IPS DF 6.9 (cell line): ENCODE measurements around the gene LPCAT1.
"Not testable (repeated sequence)": the region's sequence is repeated elsewhere in the genome, so short reads cannot be mapped to it uniquely, and the experiment has no call there.

Experiments
- DNase-seq: peaks from one replicate; pipeline ENCODE4 v3.0.0-alpha.2; 2013; ENCODE audit warnings: low read depth, low spot score
- H3K27ac ChIP-seq: one replicate; pipeline ENCODE4 v1.5.1; 2013; ENCODE audit warnings: low read length, control low read depth
- H3K27me3 ChIP-seq: 2 replicates; pipeline ENCODE4 v1.6.1; 2013; ENCODE audit warnings: mild to moderate bottlenecking, low read length; ENCODE audit not compliant: control insufficient read depth, insufficient read depth
- H3K36me3 ChIP-seq: 2 replicates; pipeline ENCODE4 v1.6.1; 2013; ENCODE audit warnings: low read length; ENCODE audit not compliant: control insufficient read depth, insufficient read depth
- H3K4me1 ChIP-seq: 2 replicates; pipeline ENCODE4 v1.6.1; 2013; ENCODE audit warnings: low read length; ENCODE audit not compliant: control insufficient read depth, insufficient read depth
- H3K4me3 ChIP-seq: 2 replicates; pipeline ENCODE4 v1.5.1; 2013; ENCODE audit warnings: mild to moderate bottlenecking, low read length
- H3K9me3 ChIP-seq: 2 replicates; pipeline ENCODE4 v1.6.1; 2013; ENCODE audit warnings: low read length, inconsistent platforms; ENCODE audit not compliant: control insufficient read depth, insufficient read depth
- WGBS: extraction: QIAGEN DNeasy Blood & Tissue Kit; methylation state at CpG from one replicate; pipeline ENCODE4 v1.1.7; 2013; ENCODE audit warnings: mixed read lengths, missing lambda C conversion rate; ENCODE audit not compliant: insufficient read length, insufficient coverage; 5-methylcytosine and 5-hydroxymethylcytosine counted together

Gene LPCAT1

DNA sequence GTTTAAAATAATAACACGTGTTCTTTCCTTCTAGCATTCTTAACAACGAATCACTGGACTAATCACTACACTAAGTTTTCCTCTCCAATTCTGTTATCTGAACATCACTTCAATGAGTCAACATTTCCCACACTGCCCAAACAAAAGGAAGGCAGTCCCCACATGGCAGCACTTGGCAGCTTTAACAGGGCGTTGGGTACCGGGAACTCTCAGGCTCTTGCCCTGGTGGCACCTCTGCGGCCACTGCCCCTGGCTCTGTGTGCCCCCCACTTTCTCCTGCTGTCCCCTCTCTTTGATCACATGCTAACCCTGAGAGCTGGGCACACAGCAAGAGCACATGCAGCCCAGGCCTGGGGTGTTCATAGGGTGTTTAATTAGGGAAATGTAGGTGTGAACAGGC, 94.3 kb downstream of the LPCAT1 start:
- no peak for DNase-seq
- no CpG with 5 or more reads among the region's 5 CpGs for WGBS
- Histone ChIP-seq H3K27ac (no peak overlapping the region), H3K27me3 (no peaks in the 10 kb centered on the region), H3K36me3 (no peaks in the 10 kb centered on the region), H3K4me3 (no peak overlapping the region), H3K4me1 (no peaks in the 10 kb centered on the region), H3K9me3 (peaks cover 3% of the 10 kb centered on the region; the same call in 1 of the 2 replicates)

DNA sequence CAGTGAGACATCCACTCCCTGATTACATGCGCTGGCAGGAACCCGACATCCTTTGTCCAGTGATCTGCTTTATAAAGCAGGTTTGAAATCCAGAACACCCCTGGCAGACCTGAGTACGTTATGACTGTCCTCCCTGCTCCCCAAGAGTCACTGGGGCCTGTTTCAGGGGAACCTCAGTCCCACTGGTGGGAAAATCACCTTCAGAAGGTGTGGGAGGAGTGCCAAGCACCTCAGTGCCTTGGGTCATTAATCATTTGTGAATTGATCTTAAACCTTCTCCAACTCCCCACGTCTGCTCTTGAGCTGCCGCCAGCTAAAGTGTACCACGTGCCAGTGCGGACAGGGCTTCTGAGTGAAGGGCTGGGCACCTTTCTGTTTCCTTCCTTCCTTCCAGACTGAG, 94.7 kb downstream of the LPCAT1 start:
- H3K27me3 ChIP-seq, result no peaks in the 10 kb centered on the region
- no peak for DNase-seq
- no peaks in the 10 kb centered on the region for H3K4me1 ChIP-seq
- no peaks in the 10 kb centered on the region for H3K36me3 ChIP-seq
- peaks cover 3% of the 10 kb centered on the region; the same call in 1 of the 2 replicates for H3K9me3 ChIP-seq
- no peak overlapping the region for H3K4me3 ChIP-seq
- no CpG with 5 or more reads among the region's 7 CpGs for WGBS
- no peak overlapping the region for H3K27ac ChIP-seq

DNA sequence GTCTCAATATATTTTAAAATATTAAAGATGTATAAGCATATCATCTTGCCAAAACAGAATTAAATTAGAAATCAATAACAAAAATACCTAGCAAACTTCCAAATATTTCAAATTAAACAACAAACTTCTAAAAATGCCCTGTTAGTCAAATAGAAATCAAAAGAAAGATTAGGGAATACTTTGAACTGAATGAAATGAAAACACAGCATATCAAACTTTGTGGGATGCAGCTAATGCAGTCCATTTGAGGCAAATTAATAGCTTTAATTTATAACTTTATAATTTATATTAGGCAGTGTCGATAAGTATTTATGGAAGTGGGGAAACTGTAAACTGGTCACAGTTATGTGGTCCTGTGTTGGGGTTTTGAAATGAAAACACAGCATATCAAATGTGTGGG, 95.7 kb downstream of the LPCAT1 start:
- WGBS, result 100% methylated on average over 1 of the region's 1 CpG
- no peaks in the 10 kb centered on the region for H3K4me1 ChIP-seq
- no peak overlapping the region for H3K4me3 ChIP-seq
- no peak for DNase-seq
- H3K27ac ChIP-seq, result no peak overlapping the region
- H3K36me3 ChIP-seq, result no peaks in the 10 kb centered on the region
- peaks cover 3% of the 10 kb centered on the region; the same call in 1 of the 2 replicates for H3K9me3 ChIP-seq
- no peaks in the 10 kb centered on the region for H3K27me3 ChIP-seq

DNA sequence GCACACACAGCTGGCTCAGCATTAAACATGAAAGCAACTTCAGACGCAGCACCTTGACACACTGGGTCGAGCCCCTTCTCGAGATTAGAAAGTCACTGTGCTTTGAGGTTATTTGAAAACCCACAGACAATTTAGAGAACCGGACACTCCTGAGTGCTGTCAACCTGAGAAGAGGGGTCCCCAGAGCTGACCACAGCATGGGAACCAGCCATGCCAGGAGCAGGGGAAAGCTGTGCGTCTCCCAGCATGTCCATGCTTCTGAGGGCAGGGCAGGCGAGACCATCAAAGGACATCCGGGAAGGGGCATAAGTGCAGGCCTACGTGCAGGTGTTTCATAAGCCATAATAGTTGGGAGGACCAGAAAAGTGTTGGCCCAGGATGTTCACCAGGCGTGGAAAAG, 99.0 kb downstream of the LPCAT1 start:
- Histone ChIP-seq H3K4me1 (no peaks in the 10 kb centered on the region; the same call in 1 of the 2 replicates), H3K9me3 (peaks cover 2% of the 10 kb centered on the region; the same call in 1 of the 2 replicates)
- WGBS, result no CpG with 5 or more reads among the region's 9 CpGs

DNA sequence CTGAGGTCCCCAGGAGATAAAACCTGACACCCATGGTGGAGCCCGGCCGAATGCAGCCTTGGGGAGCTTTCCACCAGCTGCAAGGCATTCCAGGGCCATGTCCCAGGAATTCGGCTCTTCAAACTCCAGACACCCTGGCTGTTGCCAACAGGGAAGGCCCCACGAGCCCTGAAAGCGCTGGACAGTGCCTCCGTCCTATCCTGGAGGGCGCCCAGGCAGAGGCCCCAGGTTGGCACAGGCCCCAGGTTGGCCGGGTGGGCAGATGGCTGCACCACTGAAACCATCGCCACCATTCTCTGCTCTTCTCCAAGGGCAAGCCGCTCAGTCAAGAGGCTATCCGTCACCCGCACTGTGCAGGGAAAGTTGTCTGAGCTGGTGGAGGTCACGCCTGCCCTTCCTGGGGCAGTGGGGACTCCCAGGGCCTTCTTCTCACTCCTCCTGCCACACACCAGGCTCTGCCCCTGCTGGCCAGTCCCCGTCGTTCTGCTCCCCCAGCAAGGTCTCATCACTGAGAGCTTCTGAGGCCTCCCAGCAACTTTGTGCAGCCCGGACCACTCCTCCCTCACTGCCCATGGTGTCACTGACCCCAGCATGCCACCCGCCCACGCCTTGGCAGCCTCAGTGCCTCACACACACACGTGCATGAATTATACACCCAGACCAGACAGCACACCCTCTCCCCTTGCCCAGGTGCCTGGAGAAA, 99.7 kb downstream of the LPCAT1 start:
- WGBS, result no CpG with 5 or more reads among the region's 19 CpGs
- Histone ChIP-seq H3K4me3 (no peak overlapping the region), H3K27me3 (no peaks in the 10 kb centered on the region), H3K27ac (no peak overlapping the region), H3K4me1 (no peaks in the 10 kb centered on the region; the same call in 1 of the 2 replicates), H3K36me3 (no peaks in the 10 kb centered on the region), H3K9me3 (peaks cover 2% of the 10 kb centered on the region; the same call in 1 of the 2 replicates)
- no peak for DNase-seq

More for the DNA sequence above, 99.0 kb downstream of the LPCAT1 start:
- Histone ChIP-seq H3K4me3 (no peak overlapping the region), H3K36me3 (no peaks in the 10 kb centered on the region), H3K27ac (no peak overlapping the region), H3K27me3 (no peaks in the 10 kb centered on the region)
- no peak for DNase-seq

DNA sequence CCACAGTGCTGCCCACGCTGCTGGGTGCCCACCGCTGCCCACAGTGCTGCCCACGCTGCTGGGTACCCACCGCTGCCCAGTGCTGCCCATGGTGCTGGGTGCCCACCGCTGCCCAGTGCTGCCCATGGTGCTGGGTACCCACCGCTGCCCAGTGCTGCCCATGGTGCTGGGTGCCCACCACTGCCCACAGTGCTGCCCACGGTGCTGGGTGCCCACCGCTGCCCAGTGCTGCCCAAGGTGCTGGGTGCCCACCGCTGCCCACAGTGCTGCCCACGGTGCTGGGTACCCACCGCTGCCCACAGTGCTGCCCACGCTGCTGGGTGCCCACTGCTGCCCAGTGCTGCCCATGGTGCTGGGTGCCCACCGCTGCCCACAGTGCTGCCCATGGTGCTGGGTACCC, 101.2 kb downstream of the LPCAT1 start:
- not testable (repeated sequence) for H3K4me1 ChIP-seq, H3K27me3 ChIP-seq, H3K36me3 ChIP-seq, H3K27ac ChIP-seq, H3K9me3 ChIP-seq, H3K4me3 ChIP-seq, DNase-seq
- WGBS, result no CpG with 5 or more reads among the region's 13 CpGs

DNA sequence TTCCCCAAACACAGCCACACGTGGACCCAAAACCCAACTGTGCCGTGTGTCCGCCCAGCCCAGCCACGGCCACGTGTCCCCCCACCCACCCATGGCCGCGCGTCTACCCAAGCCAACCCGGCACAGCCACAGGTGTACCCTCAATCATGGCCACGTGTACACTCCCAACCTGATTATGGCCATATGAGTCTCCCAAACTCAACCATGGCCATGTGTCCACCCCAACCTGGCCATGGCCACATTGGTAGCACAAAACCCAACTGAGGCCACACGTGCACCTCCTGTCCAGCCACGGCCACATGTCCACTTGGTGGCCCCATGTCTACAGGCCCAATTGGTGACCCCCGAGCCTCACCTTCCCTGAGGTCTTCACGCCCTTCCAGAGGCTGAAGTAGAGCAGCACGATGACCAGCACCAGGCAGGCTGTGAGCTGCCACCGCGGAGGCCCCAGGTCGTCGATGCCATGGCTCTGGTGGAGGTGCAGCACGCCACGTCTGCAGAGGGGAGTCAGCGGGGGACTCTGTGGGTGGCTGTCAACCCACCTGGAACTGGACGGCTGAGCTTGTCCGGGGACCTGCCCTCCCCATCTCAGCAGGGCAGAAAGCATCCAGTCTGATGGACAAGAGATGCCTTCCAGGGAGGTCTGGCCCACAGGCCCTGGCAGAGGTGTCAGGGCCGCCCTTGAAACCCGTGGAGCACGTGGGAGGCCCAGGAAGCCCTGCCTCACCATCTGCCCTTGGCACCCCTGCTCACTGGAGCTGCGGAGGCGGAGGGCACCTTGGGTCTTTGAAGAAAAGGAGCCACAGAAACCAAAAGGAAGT, 102.0 kb downstream of the LPCAT1 start:
- no peaks in the 10 kb centered on the region; the same call in 1 of the 2 replicates for H3K9me3 ChIP-seq
- H3K4me3 ChIP-seq, result no peak overlapping the region
- H3K27ac ChIP-seq, result no peak overlapping the region
- H3K4me1 ChIP-seq, result no peaks in the 10 kb centered on the region; the same call in 1 of the 2 replicates
- H3K27me3 ChIP-seq, result no peaks in the 10 kb centered on the region
- WGBS, result no CpG with 5 or more reads among the region's 29 CpGs
- DNase-seq, result no peak
- no peaks in the 10 kb centered on the region for H3K36me3 ChIP-seq

DNA sequence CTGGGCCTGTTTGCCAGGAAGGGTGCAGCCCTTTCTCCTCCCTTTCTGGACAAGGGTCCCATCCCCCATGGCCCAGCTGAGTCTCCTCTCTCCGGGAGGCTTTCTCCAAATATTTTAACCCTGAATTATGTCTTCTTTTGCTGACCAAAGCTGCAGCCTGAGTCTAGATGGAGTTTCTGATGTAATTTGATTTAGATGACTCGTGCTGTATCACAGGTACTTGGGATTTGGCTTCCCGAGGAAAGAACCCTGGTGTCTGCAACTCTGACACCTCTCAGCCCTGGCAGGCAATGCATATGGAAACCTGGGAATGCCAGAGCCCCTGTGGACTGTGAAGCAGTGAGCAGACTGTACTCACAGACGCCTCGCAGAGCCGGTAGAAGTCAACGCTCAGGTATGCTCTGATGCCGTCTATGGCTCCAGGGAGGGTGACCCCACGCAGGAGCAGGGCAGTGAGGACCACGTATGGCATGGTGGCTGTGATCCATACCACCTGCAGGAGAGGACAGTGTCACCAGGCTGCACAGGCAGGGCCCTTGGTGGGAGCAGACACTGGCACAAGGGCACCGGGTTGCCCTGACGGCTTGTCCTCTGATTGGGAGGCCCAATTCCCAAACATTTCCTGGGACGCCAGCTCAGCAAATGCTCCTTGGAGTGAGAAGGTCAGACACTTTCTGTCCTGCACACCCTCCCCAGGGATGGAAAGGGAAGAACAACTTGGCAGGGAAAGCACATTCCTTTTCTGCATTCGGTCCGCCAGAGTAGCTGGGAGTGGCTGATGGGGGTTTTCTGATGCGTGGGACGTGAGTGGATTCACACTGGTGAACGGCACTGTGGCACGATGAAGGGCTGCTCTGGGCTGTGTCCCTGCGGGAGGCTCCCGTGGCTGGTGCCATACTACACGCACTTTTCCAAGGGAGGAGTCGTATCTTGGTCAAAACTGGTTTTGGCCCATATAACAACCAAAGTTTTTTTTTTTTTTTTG, 103.3 kb downstream of the LPCAT1 start:
- Histone ChIP-seq H3K27ac (no peak overlapping the region), H3K9me3 (no peaks in the 10 kb centered on the region), H3K4me3 (no peak overlapping the region), H3K36me3 (no peaks in the 10 kb centered on the region), H3K27me3 (no peaks in the 10 kb centered on the region), H3K4me1 (no peaks in the 10 kb centered on the region; the same call in 1 of the 2 replicates)
- DNase-seq, result no peak
- WGBS, result no CpG with 5 or more reads among the region's 23 CpGs

DNA sequence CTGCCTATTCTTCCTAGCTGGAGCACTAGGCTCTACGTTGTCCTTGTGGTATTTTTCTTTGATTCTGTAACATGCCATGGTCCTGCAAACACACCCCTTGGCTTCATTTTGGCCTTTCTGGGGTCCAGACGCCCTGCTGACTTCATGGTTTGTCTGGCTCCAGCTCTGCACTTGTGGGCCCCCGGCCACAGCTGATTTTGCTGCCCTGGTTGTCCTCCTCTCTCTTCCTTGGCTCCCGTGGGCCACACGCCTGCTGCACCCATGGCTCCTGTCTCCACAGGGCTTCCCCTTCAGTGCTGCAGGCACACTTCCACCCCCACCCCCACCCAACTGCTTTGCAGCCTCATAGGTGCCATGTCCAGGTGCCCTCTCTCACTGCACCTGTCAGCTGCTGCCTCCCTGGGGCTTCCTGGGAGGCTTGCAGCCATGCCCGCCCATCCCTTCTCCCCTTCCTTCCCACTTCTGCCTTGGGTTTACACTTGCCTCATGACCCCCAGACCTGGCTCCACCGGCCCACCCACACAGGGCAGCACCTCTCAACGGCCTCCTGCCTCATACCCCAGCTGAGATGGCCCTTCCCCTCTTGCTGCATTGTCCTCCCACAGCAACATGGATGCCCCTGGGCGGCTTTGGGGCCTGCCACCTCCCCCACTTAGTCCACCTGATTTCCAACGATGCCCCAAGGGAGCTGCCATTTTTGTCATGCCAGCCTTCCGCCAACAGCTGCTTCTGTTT, 104.1 kb downstream of the LPCAT1 start:
- H3K4me1 ChIP-seq, result no peaks in the 10 kb centered on the region; the same call in 1 of the 2 replicates
- no peaks in the 10 kb centered on the region for H3K9me3 ChIP-seq
- H3K27me3 ChIP-seq, result no peaks in the 10 kb centered on the region
- DNase-seq, result no peak
- no peaks in the 10 kb centered on the region for H3K36me3 ChIP-seq
- no CpG with 5 or more reads among the region's 11 CpGs for WGBS
- no peak overlapping the region; the same call in 1 of the 2 replicates for H3K4me3 ChIP-seq
- H3K27ac ChIP-seq, result no peak overlapping the region
